Measurements from ENCODE around the gene CEACAM8.
"Not testable (repeated sequence)": the region's sequence is repeated elsewhere in the genome, so short reads cannot be mapped to it uniquely, and the experiment has no call there.

Gene CEACAM8

GRCh38 chr19:42594617-42595489 is at the start of gene CEACAM8:
Gene CEACAM8 (minus strand): TSS chr19:42594924. CDS start chr19:42594828, 96 bp downstream.
- DNase-seq (ENCODE audit: low read depth), result no peak

DNA sequence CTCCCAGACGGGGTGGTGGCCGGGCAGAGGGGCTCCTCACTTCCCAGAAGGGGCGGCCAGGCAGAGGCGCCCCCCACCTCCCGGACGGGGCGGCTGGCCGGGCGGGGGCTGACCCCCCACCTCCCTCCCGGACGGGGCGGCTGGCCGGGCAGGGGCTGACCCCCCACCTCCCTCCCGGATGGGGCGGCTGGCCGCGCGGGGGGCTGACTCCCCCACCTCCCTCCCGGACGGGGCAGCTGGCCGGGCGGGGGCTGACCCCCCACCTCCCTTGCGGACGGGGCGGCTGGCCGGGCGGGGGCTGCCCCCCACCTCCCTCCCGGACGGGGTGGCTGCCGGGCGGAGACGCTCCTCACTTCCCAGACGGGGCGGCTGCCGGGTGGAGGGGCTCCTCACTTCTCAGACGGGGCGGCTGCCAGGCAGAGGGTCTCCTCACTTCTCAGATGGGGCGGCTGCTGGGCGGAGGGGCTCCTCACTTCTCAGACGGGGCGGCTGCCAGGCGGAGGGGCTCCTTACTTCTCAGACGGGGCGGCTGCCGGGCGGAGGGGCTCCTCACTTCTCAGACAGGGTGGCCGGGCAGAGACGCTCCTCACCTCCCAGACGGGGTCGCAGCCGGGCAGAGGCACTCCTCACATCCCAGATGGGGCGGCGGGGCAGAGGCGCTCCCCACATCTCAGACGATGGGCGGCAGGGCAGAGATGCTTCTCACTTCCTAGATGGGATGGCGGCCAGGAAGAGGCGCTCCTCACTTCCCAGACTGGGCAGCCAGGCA is 44.8 kb upstream of the CEACAM8 start:
- not testable (repeated sequence) for DNase-seq (ENCODE audit: low read depth)

- DNase-seq (ENCODE audit: low read depth), result no peak
Observed at GRCh38 chr19:42635233-42635539, 40.5 kb upstream of the CEACAM8 start.

- DNase-seq (ENCODE audit: low read depth), result peak; percentile 9
Observed at GRCh38 chr19:42634409-42635232, 39.9 kb upstream of the CEACAM8 start.

GRCh38 chr19:42629191-42629590 is 34.5 kb upstream of the CEACAM8 start:
- no peak for DNase-seq (ENCODE audit: low read depth)

DNA sequence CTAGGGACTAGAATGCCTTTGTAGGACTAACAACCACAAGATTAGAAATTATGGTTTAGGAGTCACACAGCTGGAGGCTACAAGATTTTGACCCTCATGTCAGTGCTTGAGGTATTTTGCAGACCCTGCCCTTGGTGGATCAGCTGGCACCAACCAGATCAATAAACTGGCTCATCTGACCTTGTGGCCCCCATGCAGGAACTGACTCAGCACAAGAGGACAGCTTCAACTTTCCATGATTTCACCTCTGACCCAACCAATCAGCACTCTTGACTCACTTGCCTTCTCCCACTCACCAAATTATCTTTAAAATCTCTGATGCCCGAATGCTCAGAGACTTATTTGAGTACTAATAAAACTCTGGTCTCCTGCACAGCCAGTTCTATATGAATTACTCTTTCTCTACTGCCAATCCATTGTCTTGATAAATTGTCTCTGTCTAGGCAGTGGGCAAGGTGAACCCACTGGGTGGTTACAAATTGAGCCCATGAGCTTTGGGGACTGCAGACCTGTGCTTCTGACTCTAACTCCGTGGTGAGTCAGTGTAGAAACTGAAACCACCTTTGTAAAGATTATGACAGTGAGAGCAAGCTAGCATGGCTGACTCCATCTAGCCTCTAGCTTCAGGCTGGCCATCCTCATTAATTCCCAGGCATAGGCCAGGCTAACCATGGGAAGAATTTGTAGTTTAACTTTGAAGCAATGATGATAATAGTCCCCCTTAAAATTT is 33.9 kb upstream of the CEACAM8 start:
- no peak for DNase-seq (ENCODE audit: low read depth)

DNA sequence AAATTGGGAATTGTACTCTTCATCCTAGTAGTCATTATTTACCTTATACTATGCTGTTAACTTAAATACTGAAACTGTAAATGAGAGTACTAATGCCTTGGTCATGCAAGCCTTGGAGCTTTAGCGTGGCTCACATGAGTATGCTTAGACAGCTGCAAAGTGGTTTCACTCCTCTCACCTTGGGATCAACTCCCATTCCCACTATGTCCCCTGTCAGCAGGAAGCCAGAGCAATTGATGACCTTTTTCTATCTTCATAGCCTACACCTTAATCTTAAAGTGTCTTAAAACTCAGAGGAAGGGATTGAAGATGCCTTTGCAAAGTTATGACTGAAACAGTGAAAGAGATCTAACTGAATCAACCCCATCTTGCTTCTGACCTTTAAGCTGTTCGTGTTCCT is 33.2 kb upstream of the CEACAM8 start:
- no peak for DNase-seq (ENCODE audit: low read depth)

- no peak for DNase-seq (ENCODE audit: low read depth)
Observed at GRCh38 chr19:42626181-42626580, 31.5 kb upstream of the CEACAM8 start.

DNA sequence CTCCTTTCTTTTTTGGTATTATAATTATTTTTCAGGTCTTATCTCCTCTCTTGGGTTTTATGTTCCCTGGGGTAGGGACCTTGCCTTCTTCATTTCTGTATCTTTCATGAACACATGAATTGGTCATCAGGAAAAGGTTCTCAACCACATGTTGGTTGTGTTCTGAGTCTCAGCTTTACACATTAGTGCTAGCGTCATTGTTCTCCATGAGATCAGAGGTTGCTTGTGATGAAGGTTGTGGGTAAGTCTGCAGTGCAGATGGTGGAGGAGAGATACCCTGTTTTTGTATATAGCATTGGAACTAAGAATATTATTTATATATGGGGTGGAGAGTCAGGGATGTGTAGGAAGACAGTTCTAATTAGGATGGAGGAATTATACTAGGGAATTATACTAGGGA is 24.5 kb upstream of the CEACAM8 start:
- no peak for DNase-seq (ENCODE audit: low read depth)

DNA sequence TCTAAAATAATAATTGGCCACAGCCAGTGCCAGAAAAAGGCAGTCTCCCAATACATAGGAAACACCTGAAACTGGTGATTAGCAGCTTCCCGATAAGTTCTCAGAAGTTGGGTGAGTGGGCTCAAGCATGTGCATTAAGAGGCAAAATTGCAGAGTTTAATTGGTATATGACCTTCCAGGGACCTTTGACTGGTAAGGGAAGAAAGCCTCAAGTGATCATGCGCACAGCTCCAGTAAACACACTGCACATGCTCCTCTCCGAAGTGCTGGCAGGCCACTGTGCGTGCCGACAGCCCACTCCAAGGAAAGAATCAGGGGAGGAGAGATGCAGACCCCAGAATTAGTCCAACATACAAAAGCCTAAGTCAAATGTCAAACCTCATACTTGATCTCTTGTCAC is 18.9 kb upstream of the CEACAM8 start:
- no peak for DNase-seq (ENCODE audit: low read depth)

DNA sequence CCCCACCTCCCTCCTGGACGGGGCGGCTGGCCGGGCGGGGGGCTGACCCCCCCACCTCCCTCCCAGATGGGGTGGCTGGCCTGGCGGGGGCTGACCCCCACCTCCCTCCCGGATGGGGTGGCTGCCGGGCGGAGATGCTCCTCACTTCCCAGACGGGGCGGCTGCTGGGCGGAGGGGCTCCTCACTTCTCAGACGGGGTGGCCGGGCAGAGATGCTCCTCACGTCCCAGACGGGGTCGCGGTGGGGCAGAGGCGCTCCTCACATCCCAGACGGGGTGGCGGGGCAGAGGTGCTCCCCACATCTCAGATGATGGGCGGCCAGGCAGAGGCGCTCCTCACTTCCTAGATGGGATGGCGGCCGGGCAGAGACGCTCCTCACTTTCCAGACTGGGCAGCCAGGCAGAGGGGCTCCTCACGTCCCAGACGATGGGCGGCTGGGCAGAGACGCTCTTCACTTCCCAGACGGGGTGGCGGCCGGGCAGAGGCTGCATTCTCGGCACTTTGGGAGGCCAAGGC is 15.7 kb upstream of the CEACAM8 start:
- not testable (repeated sequence) for DNase-seq (ENCODE audit: low read depth)

- DNase-seq (ENCODE audit: low read depth), result no peak
Observed at GRCh38 chr19:42606660-42607351, 12.1 kb upstream of the CEACAM8 start.

DNA sequence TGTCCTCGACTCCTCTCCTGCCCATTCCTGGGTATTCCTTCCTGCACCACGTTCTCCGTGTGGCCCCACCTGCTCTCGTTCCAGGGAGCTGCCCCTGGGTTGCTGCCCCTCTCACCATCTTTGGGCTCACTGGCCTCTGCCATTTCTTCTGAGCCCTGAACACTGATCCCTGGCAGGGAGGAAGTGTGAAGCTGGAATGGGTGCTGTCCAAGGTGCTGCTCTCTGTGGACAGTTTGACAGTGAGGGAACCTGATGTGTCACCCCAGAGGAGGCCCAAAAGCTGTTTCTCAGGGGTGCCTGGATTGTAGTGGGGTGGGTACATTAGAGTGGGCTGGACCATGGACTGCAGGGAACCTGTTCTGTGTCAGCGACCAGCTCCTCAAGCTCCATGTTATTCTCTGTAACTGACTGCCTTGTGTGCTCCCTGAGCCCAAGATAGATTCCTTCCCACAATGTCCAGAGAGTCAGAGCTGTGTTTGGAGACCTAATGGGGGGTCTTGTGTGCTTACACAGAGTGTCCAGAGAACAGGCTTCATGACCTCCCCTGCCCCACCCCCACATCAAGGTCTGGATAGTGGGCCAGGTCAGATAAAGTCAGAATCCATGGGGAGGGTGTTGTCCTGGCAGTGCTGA is 7.2 kb upstream of the CEACAM8 start:
- peak; percentile 9 for DNase-seq (ENCODE audit: low read depth)

DNA sequence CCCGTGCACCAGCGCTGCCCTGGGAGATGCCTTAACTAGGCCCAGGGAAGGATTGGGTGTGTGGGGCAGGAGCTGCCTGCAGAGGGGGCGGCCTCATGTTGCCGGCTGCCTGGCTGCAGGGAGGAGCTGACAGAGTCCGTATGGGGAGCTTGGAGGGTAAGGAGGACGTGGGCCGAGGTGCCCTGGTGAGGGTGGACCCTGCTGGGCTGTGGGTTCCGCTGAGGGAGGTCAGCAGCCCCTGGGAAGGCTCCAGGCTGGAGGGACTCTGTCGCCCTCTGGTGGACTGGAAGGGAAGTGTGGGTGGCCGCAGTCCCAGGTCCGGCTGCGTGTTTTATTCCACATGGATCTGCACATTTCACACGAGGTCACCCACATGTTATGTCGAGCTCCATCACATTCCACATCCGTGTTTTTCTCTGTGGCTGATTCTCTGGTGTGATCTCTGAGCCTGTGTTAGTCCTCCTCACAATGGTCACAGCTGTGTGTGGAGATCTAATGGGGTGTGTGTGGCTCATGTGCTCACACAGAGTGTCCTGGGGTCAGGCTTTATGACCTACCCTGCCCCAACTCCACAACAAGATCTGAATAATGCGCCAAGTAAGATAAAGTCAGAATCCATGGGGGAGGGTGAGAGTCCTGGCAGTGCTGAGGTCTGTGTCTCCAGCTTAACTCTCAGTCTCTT is 1.8 kb upstream of the CEACAM8 start:
- DNase-seq (ENCODE audit: low read depth), result no peak

DNA sequence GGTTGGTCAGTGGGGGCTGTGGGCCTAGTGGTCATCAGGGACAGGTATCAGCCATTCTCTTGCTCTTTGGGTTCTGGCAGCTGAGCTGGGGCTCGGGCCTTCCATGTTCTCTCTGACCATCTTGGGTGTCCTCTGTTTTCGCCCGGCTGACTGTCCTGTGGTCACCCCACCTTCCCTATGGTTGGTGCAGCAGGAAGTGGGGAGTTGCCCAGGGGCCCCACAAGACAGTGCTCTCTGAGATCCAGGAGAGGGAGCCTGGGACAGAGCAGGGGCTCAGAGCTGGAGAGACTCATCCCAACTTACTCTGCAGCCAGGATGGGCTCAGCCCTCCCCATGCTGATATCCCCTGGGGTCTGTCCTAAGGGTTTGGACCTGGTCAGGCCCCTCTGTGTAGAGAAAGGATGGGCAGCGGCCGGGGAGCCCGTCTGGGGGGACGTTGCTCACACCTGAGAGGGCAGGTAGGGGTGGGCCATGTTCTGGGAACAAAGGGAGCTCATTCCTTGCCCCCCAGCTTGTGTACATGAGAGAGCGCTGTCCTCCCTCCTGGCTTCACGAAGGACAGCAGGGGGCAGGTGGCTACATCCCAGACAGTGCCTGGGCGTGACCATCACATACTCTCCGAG is 937 bp upstream of the CEACAM8 start:
- DNase-seq (ENCODE audit: low read depth), result no peak

DNA sequence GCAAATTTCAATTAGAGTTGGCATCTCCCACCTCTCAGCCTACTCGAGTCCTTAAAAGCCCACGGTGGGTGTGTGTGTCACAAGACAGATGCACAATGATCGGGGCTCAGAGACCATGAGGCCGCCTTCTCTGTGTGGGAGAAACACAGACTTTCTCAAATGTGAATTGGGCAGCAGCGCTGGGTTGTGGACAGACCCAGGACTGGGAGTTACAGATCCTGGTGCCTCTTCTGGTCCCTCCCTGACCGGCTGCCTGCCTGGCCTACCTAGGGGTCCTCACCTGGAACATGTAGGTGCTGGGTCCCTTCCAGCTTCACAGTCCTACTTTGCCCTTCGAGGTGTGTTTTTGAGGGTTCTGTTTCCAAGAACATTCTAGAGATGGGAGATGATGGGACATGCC is 4.9 kb downstream of the CEACAM8 start:
- DNase-seq (ENCODE audit: low read depth), result no peak

- no peak for DNase-seq (ENCODE audit: low read depth)
Observed at GRCh38 chr19:42584466-42584865, 10.3 kb downstream of the CEACAM8 start.

DNA sequence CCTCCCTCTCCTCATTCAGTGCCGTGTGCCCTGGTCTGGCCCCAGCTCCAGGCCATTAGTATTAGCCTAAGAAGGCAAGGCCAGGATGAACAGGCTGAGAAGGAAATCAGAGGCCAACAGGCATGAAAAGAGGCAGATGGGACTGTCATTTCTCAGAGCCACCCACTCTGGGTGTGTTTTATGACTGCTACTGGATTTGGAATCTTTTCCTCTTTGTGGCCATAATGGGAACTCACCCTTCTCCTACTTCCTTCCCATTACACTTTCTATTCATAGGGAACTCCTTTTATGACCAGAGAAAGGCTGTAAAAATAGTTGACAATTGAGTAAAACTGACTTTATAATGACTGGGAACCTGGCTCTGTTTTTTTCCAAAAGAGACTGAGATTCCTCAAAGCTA is 17.7 kb downstream of the CEACAM8 start:
- DNase-seq (ENCODE audit: low read depth), result no peak

- DNase-seq (ENCODE audit: low read depth), result no peak
Observed at GRCh38 chr19:42576241-42576640, 18.5 kb downstream of the CEACAM8 start.

Data from stromal cell of bone marrow (primary cell).